CD4-positive, alpha-beta T cell (primary cell): ENCODE results near the gene SDK1. TPM values are rescaled to one million over a fixed set of nuclear protein-coding genes. Genes with fewer than 3 reads are reported as not detected.

Source experiments
- ATAC-seq: fragments of 200-7000 bp; cut with Tn5 transposase; one replicate; pipeline ENCODE4 v1.10.0; 2022; ENCODE audit warnings: mild to moderate bottlenecking; ENCODE audit not compliant: poor library complexity
- CTCF ChIA-PET: fragments of 350-600 bp; sonication (Branson Sonifier 250); formaldehyde crosslinking; loops from one replicate; lab custom pipeline; 2021; ENCODE audit warnings: antibody characterized with exemption, inconsistent platforms; lab: Charles Lee
- POLR2A ChIA-PET: fragments of 350-600 bp; sonication (Branson Sonifier 250); formaldehyde crosslinking; loops from one replicate; lab custom pipeline; 2021; ENCODE audit warnings: antibody characterized with exemption, inconsistent platforms; lab: Charles Lee
- DNase-seq, 14 experiments: peaks; one replicate each; pipeline ENCODE4 v3.0.0-alpha.2; 2013 to 2020; ENCODE audit warnings: mixed read lengths in 2 of 14
- H3K27ac ChIP-seq, 2 donors: one replicate each; pipeline versions ENCODE4 v1.5.1 to v1.7.0; 2013; ENCODE audit warnings: low read length in 2 of 2, low read depth in 1 of 2, mild to moderate bottlenecking in 1 of 2
- H3K27me3 ChIP-seq, 2 experiments: 1 replicate in 1 of 2; 2 replicates in 1 of 2; pipeline versions ENCODE4 v1.6.1 to v1.7.0; 2013; ENCODE audit warnings: low read length in 2 of 2, control low read depth in 1 of 2, mild to moderate bottlenecking in 1 of 2, moderate library complexity in 1 of 2; ENCODE audit not compliant: insufficient read depth in 2 of 2, control insufficient read depth in 1 of 2
- H3K36me3 ChIP-seq: one replicate; pipeline ENCODE4 v1.6.1; 2013; ENCODE audit warnings: low read length, control low read depth; ENCODE audit not compliant: insufficient read depth
- H3K4me1 ChIP-seq: one replicate; pipeline ENCODE4 v1.6.1; 2013; ENCODE audit warnings: low read length, control low read depth; ENCODE audit not compliant: insufficient read depth
- H3K4me3 ChIP-seq: one replicate; pipeline ENCODE4 v1.5.1; 2013; ENCODE audit warnings: mild to moderate bottlenecking, low read length, moderate library complexity
- H3K9me3 ChIP-seq, 2 experiments: 1 replicate in 1 of 2; 2 replicates in 1 of 2; pipeline versions ENCODE4 v1.6.1 to v1.7.0; 2013; ENCODE audit warnings: low read length in 2 of 2, mild to moderate bottlenecking in 2 of 2, control low read depth in 1 of 2, moderate library complexity in 1 of 2; ENCODE audit not compliant: control insufficient read depth in 1 of 2, insufficient read depth in 1 of 2
- H3K27ac Mint-ChIP-seq: one replicate; pipeline ENCODE4 v1.8.0; 2020; ENCODE audit warnings: mixed read lengths
- H3K27me3 Mint-ChIP-seq: one replicate; pipeline ENCODE4 v1.8.0; 2021; ENCODE audit warnings: mixed read lengths
- H3K36me3 Mint-ChIP-seq: one replicate; pipeline ENCODE4 v1.8.0; 2021; ENCODE audit warnings: low read depth, mixed read lengths
- H3K4me1 Mint-ChIP-seq: one replicate; pipeline ENCODE4 v1.8.0; 2021; ENCODE audit warnings: low read depth, mixed read lengths
- H3K4me3 Mint-ChIP-seq: one replicate; pipeline ENCODE4 v1.8.0; 2020; ENCODE audit warnings: mild to moderate bottlenecking, mixed read lengths
- H3K9me3 Mint-ChIP-seq: one replicate; pipeline ENCODE4 v1.8.0; 2020; ENCODE audit warnings: mixed read lengths
- intact Hi-C, 2 experiments: fragments of 100-400 bp; cut with DNase I in 1 of 2; cut with micrococcal nuclease in 1 of 2; formaldehyde crosslinking; loops; one replicate each; pipeline versions ENCODE4 v1.15.1 to v1.9.0; 2023 to 2025; cut with DNase I, micrococcal nuclease
- total RNA-seq, 174 experiments: library from RNA in 2 of 174; stranded (reverse) in 2 of 174; gene quantifications; one replicate each; pipeline ENCODE4 v1.2.3 and lab custom pipeline; 2021 to 2026
- TF ChIP-seq, protein P1 (sequence below): fragments of 200-600 bp; IDR thresholded peaks from one replicate; pipeline ENCODE4 v1.8.0; 2022; ENCODE audit warnings: antibody characterized with exemption, mild to moderate bottlenecking

Gene SDK1
- total RNA-seq, 2 experiments from 2014 or later, result 1.1 to 1.3 TPM

DNA sequence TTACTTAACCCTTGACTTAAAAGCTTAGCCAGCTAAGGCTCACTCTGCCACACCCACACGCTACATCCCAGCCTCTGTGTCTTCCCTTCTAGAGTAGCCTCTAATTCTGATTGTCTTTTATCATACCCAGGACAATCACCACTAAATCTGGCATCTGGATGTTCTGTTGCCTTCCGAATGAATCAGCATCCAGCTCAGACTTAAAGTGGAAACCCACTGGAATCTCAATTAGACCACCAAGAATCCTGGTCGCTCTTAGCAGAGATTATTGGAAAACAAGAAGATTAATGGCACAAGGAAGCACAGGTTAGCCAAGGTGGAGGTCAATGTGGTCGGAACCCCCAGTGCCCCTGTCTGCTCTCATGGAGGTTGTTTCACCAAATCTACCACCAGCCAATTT lies 976.9 kb downstream of the SDK1 start:
- no peaks in the 10 kb centered on the region for H3K36me3 Mint-ChIP-seq
- Histone ChIP-seq H3K36me3 (no peaks in the 10 kb centered on the region), H3K4me3 (no peak overlapping the region), H3K9me3 (peaks cover 0 to 35% of the 10 kb centered on the region in 2 experiments), H3K27ac (no peak overlapping the region), H3K4me1 (no peaks in the 10 kb centered on the region), H3K27me3 (no peaks in the 10 kb centered on the region)
- CTCF ChIA-PET, result no interaction called here
- H3K4me3 Mint-ChIP-seq, result no peak overlapping the region
- ATAC-seq, result no peak
- H3K27ac Mint-ChIP-seq, result no peak overlapping the region
- peaks cover 7% of the 10 kb centered on the region for H3K9me3 Mint-ChIP-seq
- DNase-seq, result no peak
- intact Hi-C loops, result no loop called here
- POLR2A ChIA-PET, result no interaction called here
- H3K4me1 Mint-ChIP-seq, result no peaks in the 10 kb centered on the region
- no peaks in the 10 kb centered on the region for H3K27me3 Mint-ChIP-seq
- TF ChIP-seq, protein P1, sequence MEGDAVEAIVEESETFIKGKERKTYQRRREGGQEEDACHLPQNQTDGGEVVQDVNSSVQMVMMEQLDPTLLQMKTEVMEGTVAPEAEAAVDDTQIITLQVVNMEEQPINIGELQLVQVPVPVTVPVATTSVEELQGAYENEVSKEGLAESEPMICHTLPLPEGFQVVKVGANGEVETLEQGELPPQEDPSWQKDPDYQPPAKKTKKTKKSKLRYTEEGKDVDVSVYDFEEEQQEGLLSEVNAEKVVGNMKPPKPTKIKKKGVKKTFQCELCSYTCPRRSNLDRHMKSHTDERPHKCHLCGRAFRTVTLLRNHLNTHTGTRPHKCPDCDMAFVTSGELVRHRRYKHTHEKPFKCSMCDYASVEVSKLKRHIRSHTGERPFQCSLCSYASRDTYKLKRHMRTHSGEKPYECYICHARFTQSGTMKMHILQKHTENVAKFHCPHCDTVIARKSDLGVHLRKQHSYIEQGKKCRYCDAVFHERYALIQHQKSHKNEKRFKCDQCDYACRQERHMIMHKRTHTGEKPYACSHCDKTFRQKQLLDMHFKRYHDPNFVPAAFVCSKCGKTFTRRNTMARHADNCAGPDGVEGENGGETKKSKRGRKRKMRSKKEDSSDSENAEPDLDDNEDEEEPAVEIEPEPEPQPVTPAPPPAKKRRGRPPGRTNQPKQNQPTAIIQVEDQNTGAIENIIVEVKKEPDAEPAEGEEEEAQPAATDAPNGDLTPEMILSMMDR, result no peak

DNA sequence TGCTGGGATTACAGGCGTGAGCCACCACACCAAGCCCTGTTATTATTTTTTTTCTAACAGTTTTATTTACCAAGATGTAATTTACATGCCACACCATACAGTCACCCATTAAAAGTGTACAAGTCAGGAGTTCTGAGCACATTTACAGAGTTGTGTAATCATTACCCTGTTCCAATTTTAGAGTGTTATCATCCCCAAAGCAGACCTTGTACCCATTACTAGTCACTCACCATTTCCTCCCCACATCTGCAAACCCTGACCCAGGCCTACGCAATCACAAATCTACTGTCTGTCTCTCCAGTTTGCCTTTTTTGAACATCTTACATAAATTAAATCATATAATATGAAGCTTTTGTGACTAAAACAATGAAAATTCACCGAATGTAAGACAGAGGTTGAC lies 978.2 kb downstream of the SDK1 start:
- POLR2A ChIA-PET, result no interaction called here
- DNase-seq (no peak), ATAC-seq (no peak)
- intact Hi-C loops, result no loop called here
- H3K27ac ChIP-seq, result no peak overlapping the region
- no peaks in the 10 kb centered on the region for H3K4me1 Mint-ChIP-seq
- H3K36me3 ChIP-seq, result no peaks in the 10 kb centered on the region
- TF ChIP-seq, protein P1, result no peak
- no peak overlapping the region for H3K27ac Mint-ChIP-seq
- peaks cover 0 to 26% of the 10 kb centered on the region in 2 experiments for H3K9me3 ChIP-seq
- no peaks in the 10 kb centered on the region for H3K4me1 ChIP-seq
- H3K4me3 Mint-ChIP-seq, result no peak overlapping the region
- H3K36me3 Mint-ChIP-seq, result no peaks in the 10 kb centered on the region
- peaks cover 7% of the 10 kb centered on the region for H3K9me3 Mint-ChIP-seq
- no peaks in the 10 kb centered on the region for H3K27me3 ChIP-seq
- CTCF ChIA-PET, result no interaction called here
- no peak overlapping the region for H3K4me3 ChIP-seq
- H3K27me3 Mint-ChIP-seq, result no peaks in the 10 kb centered on the region

DNA sequence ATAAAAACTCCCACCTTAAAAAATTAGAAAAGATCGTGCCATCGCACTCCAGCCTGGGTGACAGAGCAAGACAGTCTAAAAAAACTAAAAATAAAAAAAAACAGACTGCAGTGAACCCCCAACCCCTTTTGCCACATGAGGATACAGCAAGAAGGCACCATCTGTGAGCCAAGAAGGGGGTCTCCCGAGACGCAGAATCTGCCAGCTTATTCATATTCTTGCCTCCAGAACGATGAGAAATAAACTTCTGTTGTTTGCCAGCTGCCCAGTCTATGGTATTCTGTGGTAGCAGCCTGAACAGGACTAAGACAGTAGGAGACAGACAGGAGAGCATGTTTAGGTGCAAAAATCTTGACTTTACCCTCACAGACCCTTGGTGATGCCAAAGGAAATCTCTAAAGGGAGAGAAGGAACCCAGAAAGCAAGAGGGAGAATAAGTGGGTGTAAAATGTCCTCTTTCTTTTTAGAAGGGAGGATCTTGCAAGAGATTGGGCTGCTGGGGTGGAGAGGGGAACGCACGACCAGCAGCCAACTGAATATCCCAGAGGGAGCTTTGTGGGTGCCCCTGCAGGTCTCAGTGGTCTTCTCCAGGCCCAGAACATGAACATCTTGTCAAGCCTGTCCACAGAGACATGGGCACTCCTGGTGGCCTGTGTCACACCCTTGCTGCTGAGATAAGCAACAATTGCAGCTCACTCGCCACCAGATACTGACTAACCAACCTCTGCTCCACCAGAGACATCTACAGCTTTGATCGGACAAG lies 980.4 kb downstream of the SDK1 start:
- no peak overlapping the region for H3K27ac ChIP-seq
- TF ChIP-seq, protein P1, result no peak
- no peak overlapping the region for H3K4me3 ChIP-seq
- peaks cover 2% of the 10 kb centered on the region for H3K9me3 Mint-ChIP-seq
- DNase-seq (no peak), ATAC-seq (no peak)
- no peaks in the 10 kb centered on the region for H3K27me3 Mint-ChIP-seq
- no peaks in the 10 kb centered on the region for H3K36me3 ChIP-seq
- ChIA-PET CTCF (no interaction called here), POLR2A (no interaction called here)
- H3K4me1 Mint-ChIP-seq, result no peaks in the 10 kb centered on the region
- no peaks in the 10 kb centered on the region for H3K4me1 ChIP-seq
- no peak overlapping the region for H3K27ac Mint-ChIP-seq
- no peak overlapping the region for H3K4me3 Mint-ChIP-seq
- no peaks in the 10 kb centered on the region for H3K36me3 Mint-ChIP-seq
- intact Hi-C loops, result no loop called here
- H3K27me3 ChIP-seq, result no peaks in the 10 kb centered on the region
- peaks cover 0 to 5% of the 10 kb centered on the region in 2 experiments for H3K9me3 ChIP-seq
